Loucy (cell line): ENCODE data around the gene RCBTB1.

ENCODE experiments used
- EZH2phosphoT487 ChIP-seq: fragments of 200-600 bp; IDR thresholded peaks from 2 replicates; pipeline ENCODE4 v1.6.1; 2018; ENCODE audit warnings: antibody characterized with exemption, mild to moderate bottlenecking, moderate library complexity, borderline replicate concordance
- TF ChIP-seq, protein P1 (sequence below): fragments of 200-600 bp; sonication (generic); conservative IDR thresholded peaks from 2 replicates; pipeline ENCODE4 v1.5.1; 2014; ENCODE audit warnings: mild to moderate bottlenecking, antibody characterized with exemption, low read length

DNA sequence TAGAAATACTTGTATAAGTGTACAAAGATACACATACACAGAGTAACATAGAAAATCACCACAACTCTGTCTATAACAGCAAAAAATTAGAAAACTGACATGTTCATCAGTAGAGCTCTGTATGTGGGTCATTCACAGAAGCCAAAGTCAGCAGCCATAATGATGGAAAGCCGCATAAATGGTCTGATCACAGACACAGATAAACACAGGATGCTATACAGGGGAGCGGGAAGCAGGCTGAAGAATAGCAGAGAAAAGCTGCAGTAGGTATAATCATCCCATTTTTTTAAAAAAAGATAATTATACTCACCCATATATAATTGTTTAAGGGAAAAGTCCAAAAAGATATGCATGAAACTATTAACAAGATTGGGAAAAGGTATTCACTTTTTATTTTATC lies 31.5 kb downstream of the RCBTB1 start:
- no peak for TF ChIP-seq EZH2phosphoT487
- TF ChIP-seq, protein P1, sequence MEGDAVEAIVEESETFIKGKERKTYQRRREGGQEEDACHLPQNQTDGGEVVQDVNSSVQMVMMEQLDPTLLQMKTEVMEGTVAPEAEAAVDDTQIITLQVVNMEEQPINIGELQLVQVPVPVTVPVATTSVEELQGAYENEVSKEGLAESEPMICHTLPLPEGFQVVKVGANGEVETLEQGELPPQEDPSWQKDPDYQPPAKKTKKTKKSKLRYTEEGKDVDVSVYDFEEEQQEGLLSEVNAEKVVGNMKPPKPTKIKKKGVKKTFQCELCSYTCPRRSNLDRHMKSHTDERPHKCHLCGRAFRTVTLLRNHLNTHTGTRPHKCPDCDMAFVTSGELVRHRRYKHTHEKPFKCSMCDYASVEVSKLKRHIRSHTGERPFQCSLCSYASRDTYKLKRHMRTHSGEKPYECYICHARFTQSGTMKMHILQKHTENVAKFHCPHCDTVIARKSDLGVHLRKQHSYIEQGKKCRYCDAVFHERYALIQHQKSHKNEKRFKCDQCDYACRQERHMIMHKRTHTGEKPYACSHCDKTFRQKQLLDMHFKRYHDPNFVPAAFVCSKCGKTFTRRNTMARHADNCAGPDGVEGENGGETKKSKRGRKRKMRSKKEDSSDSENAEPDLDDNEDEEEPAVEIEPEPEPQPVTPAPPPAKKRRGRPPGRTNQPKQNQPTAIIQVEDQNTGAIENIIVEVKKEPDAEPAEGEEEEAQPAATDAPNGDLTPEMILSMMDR = no peak
